GM18867 (cell line): ENCODE results near the gene KRTAP21-3.
"Not testable (repeated sequence)": the region's sequence is repeated elsewhere in the genome, so short reads cannot be mapped to it uniquely, and the experiment has no call there.

Experiments
- ATAC-seq: cut with Tn5 transposase; IDR thresholded peaks from one replicate; pipeline ENCODE4 v1.9.1; 2021; ENCODE audit warnings: mild to moderate bottlenecking, moderate library complexity; ENCODE audit not compliant: unreplicated experiment

Gene KRTAP21-3, protein sequence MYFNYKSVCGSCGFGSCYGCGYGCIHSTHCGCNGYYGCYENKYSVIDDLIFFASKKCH

DNA sequence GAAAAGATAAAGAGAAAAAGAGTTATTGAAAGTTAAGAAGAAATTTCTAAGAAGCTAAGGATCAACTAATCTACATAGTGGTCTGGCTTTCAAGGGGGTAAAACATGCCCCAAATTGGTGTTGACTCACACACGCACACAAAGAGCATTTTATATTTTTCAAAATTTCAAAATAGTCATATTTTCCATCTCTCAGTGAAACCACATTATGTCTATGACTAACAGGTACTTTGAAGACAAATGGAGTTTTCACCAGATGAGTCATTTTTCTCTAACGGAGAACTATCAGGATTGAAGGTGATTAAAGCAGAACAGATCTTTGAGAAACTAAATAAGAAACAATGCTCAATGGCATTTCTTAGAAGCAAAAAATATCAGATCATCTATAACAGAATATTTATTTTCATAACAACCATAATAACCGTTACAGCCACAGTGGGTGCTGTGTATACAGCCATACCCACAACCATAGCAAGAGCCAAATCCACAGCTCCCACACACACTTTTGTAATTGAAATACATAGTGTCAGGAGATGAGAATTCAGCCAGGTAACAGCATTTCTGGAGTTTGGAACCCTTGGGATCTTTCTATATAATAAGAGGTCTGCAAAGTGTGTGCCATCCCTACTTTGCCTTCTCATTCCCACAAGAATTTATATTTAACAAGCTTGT lies at the start of gene KRTAP21-3:
KRTAP21-3 (minus strand) TSS at position 539 of the 671 bp plus-strand sequence; CDS start at position 521, 18 bp downstream.
- ATAC-seq: peak; percentile 64

DNA sequence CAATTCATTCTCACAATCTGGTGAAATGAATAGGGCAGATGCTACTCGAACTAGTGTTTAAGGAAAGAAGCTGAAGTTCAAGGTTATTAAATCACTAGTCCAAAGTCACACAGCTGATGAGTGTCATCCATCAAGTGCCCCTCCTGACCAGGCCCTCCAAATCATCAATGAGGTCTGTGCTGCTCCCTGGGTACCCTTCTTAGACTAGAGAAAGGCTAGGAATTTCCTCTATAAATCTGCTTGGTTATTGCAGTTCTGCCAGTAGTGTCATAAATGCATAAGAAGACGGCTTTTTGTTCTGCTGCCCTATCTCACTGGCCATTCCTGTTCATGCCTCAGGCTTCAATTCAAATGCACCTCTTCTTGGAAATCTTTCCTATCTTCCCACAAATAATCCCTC lies 42.2 kb upstream of the KRTAP21-3 start:
- ATAC-seq: no peak

DNA sequence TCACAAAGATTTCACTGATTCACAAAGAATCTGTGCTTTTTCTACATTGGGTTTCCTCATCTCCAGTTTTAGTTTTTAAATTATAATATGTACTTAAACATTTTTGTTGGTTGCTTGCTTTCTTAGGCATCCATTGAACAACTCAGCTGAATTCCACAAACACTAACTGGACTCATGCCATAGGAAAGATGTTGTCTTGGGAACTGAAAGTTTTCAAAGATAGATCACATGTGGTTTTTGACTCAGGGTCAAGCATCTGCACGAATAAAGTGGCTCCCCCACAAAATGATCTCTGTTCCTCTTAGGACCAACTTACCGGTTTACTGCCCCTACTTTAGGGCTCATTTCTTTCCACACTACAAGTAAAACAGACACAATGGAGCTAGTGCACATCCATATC lies 39.7 kb upstream of the KRTAP21-3 start:
- ATAC-seq: no peak

DNA sequence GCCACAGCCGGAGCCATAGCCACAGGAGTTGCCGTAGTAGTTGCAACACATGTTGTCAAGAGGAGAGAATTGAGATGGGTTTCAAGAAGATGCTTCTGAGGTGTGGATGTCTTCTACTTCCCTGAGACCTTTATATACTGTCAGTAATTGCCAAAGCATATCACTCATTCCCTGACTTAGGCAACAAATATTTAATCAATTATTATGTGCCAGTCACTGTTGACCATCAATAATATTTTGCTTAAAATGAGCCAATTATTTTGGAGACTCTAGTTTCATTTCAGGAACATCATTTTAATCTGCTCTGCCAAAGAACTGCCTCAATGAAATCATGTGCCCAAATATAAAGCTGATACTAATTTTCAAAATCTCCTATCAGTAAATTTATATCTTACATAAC lies 36.8 kb upstream of the KRTAP21-3 start, which contains the start of gene KRTAP21-1:
KRTAP21-1 (minus strand) TSS at position 101 of the 400 bp plus-strand sequence; CDS start at position 51, 50 bp downstream.
- not testable (repeated sequence) for ATAC-seq

DNA sequence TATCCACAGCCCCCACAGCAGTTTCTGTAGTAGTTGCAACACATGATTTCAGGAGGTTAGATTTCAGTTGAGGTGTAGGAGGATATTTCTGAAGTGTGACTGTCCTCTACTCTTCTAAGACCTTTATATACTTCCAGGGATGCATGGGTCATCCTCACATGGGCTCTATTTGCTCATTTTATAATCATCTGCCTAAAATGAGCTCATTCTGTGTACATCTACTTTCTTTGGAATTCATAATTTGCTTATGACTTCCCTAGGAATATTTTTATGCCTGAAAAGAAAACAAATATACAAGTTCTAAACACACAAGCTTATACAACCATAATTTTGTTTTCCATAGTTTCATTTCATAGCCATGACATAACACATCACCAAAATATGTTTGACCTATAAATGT lies 28.6 kb upstream of the KRTAP21-3 start, which contains the start of gene KRTAP21-2:
KRTAP21-2 (minus strand) TSS at position 101 of the 400 bp plus-strand sequence; CDS start at position 44, 57 bp downstream.
- no peak for ATAC-seq

DNA sequence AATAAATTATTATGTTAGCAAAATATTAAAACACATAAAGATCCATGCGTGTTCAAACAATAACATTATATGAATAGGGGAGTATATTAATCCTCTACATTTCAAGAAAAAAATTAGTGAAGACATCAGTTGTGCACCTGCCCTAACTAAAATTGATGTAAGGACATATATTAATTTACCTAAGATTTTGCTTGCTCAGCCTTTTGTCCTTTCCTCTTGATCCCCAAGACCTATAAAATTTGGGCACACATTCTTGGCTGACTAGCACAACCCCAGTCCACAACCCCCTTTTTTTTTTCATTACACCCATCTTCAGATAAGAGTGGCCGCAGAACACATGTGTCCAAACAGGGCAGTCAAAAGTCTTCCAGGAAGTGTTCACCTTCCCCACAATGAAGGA lies 21.9 kb upstream of the KRTAP21-3 start:
- no peak for ATAC-seq

DNA sequence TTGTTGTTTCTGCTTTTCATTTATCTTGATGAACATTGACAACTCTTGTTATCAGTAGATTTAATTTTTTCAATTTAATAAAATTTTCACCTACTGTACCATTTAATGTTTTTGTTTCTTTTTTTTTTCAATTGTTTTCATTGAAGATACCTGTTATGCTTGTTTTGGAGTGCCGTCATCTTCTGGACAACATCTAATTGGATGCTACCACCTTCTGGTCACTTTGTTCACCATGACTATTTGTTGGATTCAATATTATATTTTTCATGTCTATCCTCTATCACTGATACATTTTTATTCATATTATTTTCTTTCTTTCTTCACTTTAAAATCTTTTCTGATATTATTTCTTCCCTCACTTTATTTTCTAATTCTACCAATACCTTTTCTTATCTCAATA lies 14.4 kb upstream of the KRTAP21-3 start:
- ATAC-seq: no peak

DNA sequence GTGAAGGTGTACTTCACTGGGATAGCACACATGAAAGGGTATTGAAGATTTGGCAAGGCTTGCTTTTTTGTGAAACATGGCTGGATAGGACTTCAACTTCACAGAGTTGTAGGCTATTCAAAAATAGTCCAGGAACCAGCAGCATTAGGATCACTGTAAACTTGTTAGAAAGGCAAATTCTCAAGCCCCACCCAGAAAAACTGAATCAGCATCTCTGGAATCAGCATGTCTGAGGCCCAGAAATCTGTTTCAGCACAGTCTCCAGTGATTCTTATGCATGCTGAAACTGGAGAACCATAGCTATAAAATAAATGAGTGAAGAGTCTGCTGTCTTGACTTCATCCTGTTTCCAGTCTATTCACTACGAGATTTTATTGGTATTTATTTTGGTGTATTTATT lies 8.1 kb upstream of the KRTAP21-3 start:
- no peak for ATAC-seq

DNA sequence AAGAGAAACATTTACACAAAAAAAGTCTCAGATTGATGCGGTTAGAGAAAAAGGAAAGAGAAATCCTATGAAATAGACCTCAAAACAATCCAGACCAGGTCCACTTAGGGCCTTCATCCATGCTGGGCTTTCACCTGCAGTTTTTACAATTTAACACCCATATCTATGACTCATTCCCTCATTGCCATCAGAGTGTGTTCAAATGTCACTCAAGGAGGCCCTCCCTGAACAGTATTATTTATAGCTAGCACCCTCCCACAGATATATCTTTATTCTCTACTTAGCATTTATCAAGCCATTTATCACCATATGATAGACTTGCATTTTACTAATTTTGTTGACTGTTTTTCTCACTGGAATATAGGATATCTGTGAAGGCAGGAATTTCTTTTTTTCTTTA lies 824 bp upstream of the KRTAP21-3 start:
- ATAC-seq: peak; percentile 44

DNA sequence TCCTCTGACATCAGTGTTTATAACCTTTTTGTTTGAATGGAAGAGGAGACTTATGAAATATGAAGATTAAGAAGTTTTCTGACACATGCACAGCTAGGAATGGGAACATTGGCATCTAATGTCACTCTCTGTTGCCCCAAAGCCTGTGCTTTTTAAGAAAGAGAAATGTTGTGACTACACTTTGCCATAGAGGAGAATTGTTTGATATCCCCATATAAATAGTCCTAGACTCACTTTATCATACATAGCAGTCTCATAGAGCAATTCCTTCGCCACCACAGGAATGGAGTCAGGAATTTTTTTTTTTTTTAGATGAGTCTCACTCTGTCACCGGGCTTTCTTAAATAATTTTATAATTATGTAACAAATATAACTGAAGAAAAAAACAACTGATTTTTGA lies 1.5 kb downstream of the KRTAP21-3 start:
- no peak for ATAC-seq

DNA sequence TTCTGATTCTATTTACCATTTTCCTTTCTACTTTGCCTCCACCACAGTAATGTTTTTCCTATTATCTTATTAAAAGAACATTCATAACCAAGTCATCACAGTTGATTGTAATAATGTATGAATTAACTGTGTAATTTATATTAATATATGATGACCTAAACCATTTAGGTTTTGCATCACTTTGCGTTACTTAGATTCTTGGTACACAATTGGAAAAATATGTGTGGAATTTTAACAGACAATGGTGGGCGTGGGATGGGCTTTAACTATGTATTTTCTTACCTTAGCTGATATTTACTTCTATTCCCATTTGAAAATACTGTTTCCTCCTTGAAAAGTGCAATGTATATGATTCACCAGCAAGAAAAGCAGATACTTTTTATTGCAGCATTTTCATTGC lies 3.6 kb downstream of the KRTAP21-3 start:
- no peak for ATAC-seq

DNA sequence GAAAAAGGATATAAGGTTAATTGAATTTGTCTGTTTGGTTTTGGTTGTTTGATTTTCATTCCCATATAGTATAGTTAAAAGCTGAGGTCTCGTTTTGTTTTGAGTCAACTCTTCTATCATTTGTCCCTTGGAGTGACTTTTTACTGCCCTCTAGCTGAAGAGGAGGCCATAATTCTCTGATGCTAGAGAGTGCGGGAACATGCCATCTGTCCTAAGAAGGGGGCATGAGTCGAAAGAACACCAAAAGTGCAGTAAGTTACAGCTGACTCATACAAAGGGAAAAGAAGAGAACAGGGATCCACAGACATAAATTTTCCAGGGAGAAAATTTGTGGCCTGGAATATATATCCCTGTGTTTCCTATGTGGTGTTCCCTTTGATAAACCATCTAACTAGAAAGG lies 4.1 kb downstream of the KRTAP21-3 start:
- no peak for ATAC-seq

DNA sequence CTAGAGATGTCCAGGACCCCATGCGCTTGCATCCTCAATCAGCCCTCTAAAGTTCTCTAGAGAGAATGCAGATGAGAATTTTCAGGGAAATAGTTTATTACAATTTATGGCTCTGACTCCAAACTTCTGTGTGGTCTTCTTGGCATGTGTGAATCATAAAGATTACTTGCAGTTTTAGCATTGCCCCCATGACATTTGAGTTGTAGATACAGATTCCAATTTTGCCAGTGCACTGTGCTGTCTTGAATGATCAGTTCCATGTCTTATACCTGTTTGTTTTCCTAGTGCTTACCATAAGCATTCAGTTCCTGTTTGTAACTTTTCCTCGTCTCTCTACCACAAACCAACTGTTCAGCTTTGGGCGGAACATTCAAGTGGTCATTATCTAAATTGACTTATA lies 4.8 kb downstream of the KRTAP21-3 start:
- ATAC-seq: no peak

DNA sequence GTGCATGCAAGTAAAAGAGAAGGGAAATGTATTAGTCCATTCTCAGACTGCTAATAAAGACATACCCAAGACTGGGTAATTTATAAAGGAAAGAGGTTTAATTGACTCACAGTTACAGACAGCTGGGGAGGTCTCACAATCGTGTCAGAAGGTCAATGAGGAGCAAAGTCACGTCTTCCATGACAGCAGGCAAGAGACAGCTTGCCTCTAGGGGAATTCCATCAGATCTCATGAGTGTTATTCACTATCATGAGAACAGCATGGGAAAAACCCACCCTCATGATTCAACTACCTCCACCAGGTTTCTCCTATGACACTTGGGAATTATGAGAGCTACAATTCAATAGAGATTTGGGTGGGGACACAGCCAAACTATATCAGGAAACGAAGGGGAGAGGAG lies 8.1 kb downstream of the KRTAP21-3 start:
- ATAC-seq: no peak

DNA sequence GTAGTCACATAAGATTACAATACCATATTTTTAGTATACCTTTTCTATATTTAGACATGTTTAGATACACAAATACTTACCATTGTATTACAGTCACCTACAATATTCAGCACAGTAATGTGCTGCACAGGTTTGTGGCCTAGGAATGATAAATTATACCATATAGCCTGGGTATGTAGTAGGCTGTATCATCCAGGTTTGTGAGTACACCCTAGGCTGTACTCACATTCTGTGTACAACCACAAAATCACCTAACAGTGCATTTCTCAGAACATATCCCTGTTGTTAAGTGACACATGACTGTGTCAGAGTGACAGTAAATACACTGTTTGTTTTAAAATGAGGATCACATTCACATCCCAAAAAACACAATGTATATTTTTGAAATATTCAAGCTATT lies 11.2 kb downstream of the KRTAP21-3 start:
- no peak for ATAC-seq

DNA sequence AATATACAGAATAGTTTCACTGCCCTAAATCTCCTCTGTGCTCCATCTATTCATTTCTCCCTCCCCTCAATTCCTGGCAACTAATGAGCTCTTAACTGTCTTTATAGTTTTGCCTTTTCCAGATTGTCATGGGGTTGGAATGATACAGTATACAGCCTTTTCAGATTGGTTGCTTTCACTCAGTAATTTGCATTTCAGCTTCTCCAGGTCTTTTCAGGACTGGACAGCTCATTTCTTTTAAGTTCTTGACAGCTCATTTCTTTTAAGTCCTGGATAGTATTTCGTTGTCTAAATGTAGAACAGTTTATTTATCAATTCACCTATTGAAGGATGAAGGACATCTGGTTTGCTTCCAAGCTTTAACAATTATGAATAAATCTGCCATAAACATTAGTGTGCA lies 22.6 kb downstream of the KRTAP21-3 start:
- no peak for ATAC-seq

DNA sequence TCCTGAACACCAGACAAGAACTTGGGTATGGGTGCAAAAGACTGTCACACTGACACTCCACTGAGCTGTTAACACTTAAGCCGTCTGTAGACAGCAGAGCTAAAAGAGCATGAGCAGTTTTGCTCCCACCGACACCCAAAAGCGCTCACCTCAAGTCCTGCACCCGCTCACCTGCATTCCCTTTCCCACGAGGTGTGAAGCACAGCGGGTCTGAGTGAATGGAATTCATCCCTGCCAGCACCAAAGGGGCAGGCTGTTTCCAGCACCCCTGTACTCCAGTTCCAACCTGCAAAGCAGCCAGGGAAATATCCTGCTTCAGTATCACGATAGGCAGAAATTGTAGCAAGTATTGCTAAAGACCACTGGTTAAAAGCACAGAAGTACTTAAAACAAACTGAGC lies 28.8 kb downstream of the KRTAP21-3 start:
- no peak for ATAC-seq

DNA sequence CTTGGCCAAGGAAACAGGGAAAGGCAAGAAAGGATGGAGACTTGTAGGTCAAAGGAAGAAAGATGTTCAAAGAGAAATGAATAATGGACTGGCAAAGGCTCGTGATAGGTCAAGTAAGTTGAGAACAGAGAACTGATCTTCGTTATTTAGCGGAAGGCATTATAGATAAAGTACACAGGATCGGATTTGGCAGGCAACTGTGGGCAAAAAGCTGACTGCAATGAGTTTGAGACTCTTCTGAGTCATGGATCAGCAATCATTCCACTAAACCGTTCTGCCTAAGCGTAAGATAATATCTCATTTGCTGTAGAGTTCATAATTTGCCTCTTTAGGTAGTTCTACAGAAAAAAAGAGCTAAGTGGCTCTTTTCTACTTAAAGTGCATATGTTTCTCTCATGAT lies 34.1 kb downstream of the KRTAP21-3 start:
- ATAC-seq: no peak

DNA sequence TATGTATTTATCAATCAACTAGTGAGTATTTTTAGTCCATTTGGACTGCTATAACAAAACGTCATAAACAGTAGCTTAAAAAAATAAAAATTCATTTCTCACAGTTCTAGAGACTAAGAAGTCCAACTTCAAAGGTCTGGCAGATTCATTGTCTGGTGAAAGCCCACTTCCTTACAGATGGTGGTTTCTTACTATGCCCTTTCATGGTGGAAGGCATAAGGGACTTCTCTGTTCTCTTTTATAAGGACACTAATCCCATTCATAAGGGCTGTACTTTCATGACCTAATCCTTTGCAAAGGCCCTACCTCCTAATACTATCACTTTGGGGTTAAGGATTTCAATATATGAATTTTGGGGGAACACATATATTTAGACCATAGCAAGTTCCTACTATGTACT lies 38.0 kb downstream of the KRTAP21-3 start:
- ATAC-seq: no peak

DNA sequence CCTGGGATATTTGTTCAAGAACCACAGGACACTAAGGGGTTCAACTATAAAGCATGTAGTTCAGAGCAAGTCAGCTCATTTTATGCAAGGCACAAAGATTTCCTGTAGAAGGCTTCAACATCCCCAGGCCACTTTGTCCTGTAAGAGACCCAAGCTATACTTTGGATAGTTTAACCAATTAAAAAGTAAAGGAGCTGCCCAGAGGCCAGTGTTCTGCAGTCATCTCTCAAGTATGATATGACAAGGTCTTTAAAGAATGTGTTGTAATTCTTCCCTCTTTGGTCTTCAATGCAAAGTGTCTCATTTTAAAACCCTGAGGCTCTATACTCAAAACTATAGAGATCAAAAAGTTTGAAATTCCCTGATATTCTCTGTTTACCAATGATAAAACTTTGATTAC lies 41.8 kb downstream of the KRTAP21-3 start:
- no peak for ATAC-seq

DNA sequence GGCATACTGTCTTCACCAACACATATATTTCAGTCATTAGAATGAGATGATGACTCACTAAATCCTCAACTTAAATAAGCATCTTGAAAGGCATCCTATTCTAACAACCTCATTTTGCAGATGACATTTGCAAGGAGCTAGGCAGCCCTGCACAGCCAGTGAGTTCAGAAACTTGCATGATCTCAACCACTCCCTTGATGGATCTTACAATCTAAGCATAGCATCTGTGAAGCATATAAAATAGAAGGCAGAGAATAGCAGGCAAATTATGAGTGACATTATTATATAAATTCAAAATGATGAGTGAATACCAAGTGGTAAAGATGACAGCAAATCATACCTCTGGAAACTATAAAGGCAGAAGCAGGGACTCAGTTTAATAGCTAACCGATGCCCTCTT lies 44.3 kb downstream of the KRTAP21-3 start:
- no peak for ATAC-seq

DNA sequence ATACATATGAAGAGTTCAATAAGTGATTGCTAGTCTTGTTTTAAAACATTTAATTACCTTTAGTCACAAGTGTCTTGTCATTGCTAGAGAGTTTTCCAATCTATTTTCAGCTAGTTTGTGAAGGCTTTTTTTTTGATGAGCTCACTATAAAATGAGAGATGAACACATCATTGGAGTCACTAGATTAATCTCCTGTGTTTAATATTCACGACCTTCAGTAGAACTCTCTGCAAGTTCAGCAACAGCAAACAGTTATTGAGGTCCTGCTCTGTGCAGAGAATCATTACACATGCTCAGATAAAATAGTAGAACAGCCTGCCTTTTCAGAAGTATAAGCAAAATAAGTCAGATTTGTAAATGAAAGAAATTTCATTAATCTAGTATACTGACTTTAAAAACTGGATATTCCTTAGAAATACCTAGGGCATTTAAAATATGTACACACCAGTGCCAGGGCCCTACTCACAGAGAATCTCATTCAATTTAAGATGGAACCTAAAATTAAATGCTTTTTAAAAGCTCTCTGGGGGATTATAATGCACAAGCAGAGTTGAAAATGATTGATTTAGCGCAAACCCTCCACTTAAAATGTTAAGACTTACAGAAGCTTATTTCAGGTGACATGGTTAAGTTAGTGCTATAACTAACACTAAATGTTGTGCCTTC lies 45.5 kb downstream of the KRTAP21-3 start:
- ATAC-seq: no peak
